SJCRH30 (cell line): ENCODE results near the gene KCNIP4. TPM values are rescaled to one million over a fixed set of nuclear protein-coding genes. Genes with fewer than 3 reads are reported as not detected.
A peak's percentile ranks its signal among the peaks of the same experiment; 100 is the strongest.

ENCODE experiments used
- DNase-seq, 2 experiments: peaks; one replicate each; pipeline ENCODE4 v3.0.0-alpha.2; 2015 to 2020
- H3K27ac ChIP-seq: fragments of 250-450 bp; sonication (Bioruptor Pico); 2 replicates; pipeline ENCODE4 v1.5.1; 2020; ENCODE audit warnings: mild to moderate bottlenecking, moderate library complexity
- H3K27me3 ChIP-seq: fragments of 250-450 bp; sonication (Bioruptor Pico); 2 replicates; pipeline ENCODE4 v1.5.1; 2020; ENCODE audit warnings: mild to moderate bottlenecking, moderate library complexity
- H3K36me3 ChIP-seq: fragments of 250-450 bp; sonication (Bioruptor Pico); 2 replicates; pipeline ENCODE4 v1.5.1; 2020; ENCODE audit warnings: mild to moderate bottlenecking, moderate library complexity
- H3K4me1 ChIP-seq: fragments of 250-450 bp; sonication (Bioruptor Pico); 2 replicates; pipeline ENCODE4 v1.5.1; 2020; ENCODE audit warnings: mild to moderate bottlenecking, moderate library complexity
- H3K4me3 ChIP-seq: fragments of 250-450 bp; sonication (Bioruptor Pico); 2 replicates; pipeline ENCODE4 v1.5.1; 2020; ENCODE audit warnings: mild to moderate bottlenecking, moderate library complexity
- H3K9me3 ChIP-seq: fragments of 250-450 bp; sonication (Bioruptor Pico); replicated peaks from 2 replicates; pipeline ENCODE4 v1.5.1; 2020; ENCODE audit warnings: mild to moderate bottlenecking, moderate library complexity
- total RNA-seq: library from RNA; depleted of rRNA; stranded (reverse); fragments of >200 nt; shearing (Covaris generic); gene quantifications from 2 replicates; pipeline ENCODE4 v1.2.3, GENCODE V29; 2014

KCNIP4 gene
- total RNA-seq, 1 experiment from 2014 or later = 0.67 TPM

GRCh38 chr4:21276046-21276445, 672.5 kb downstream of the KCNIP4 start:
- Histone ChIP-seq H3K4me3 (no peak overlapping the region), H3K9me3 (no peaks in the 10 kb centered on the region), H3K36me3 (no peaks in the 10 kb centered on the region), H3K4me1 (no peaks in the 10 kb centered on the region), H3K27ac (no peak overlapping the region), H3K27me3 (no peaks in the 10 kb centered on the region)
- no peak for DNase-seq

GRCh38 chr4:21271439-21272052, 677.0 kb downstream of the KCNIP4 start:
- Histone ChIP-seq H3K27ac (no peak overlapping the region), H3K27me3 (no peaks in the 10 kb centered on the region), H3K4me3 (no peak overlapping the region), H3K9me3 (no peaks in the 10 kb centered on the region), H3K4me1 (no peaks in the 10 kb centered on the region), H3K36me3 (no peaks in the 10 kb centered on the region)
- DNase-seq = no peak

- no peaks in the 10 kb centered on the region for H3K27me3 ChIP-seq
- no peaks in the 10 kb centered on the region for H3K4me1 ChIP-seq
- no peak overlapping the region for H3K27ac ChIP-seq
- no peak for DNase-seq
- H3K36me3 ChIP-seq = no peaks in the 10 kb centered on the region
- H3K9me3 ChIP-seq = no peaks in the 10 kb centered on the region
- no peak overlapping the region for H3K4me3 ChIP-seq
Measured at GRCh38 chr4:21248331-21248730, 700.2 kb downstream of the KCNIP4 start.

- DNase-seq = no peak
- Histone ChIP-seq H3K4me3 (no peak overlapping the region), H3K27me3 (no peaks in the 10 kb centered on the region), H3K9me3 (no peaks in the 10 kb centered on the region), H3K4me1 (no peaks in the 10 kb centered on the region), H3K36me3 (no peaks in the 10 kb centered on the region), H3K27ac (no peak overlapping the region)
Measured at GRCh38 chr4:21242163-21242562, 706.4 kb downstream of the KCNIP4 start.

- H3K27ac ChIP-seq = no peak overlapping the region
- H3K27me3 ChIP-seq = no peaks in the 10 kb centered on the region
- H3K9me3 ChIP-seq = no peaks in the 10 kb centered on the region
- no peaks in the 10 kb centered on the region for H3K4me1 ChIP-seq
- no peak overlapping the region for H3K4me3 ChIP-seq
- no peak for DNase-seq
- no peaks in the 10 kb centered on the region for H3K36me3 ChIP-seq
Measured at GRCh38 chr4:21226637-21227538, 721.7 kb downstream of the KCNIP4 start.

- Histone ChIP-seq H3K9me3 (no peaks in the 10 kb centered on the region), H3K27ac (no peak overlapping the region), H3K36me3 (no peaks in the 10 kb centered on the region), H3K4me3 (no peak overlapping the region), H3K27me3 (no peaks in the 10 kb centered on the region), H3K4me1 (no peaks in the 10 kb centered on the region)
- no peak for DNase-seq
Measured at GRCh38 chr4:21211846-21212245, 736.7 kb downstream of the KCNIP4 start.

- no peaks in the 10 kb centered on the region for H3K9me3 ChIP-seq
- no peaks in the 10 kb centered on the region for H3K36me3 ChIP-seq
- DNase-seq = no peak
- H3K4me3 ChIP-seq = no peak overlapping the region
- H3K4me1 ChIP-seq = peaks cover 6% of the 10 kb centered on the region
- H3K27ac ChIP-seq = no peak overlapping the region
- no peaks in the 10 kb centered on the region for H3K27me3 ChIP-seq
Measured at GRCh38 chr4:21209860-21210259, 738.7 kb downstream of the KCNIP4 start.

GRCh38 chr4:21205821-21206531, 742.6 kb downstream of the KCNIP4 start:
- Histone ChIP-seq H3K36me3 (no peaks in the 10 kb centered on the region), H3K4me3 (no peak overlapping the region), H3K27ac (peak overlapping the region; percentile 43), H3K27me3 (no peaks in the 10 kb centered on the region), H3K9me3 (no peaks in the 10 kb centered on the region), H3K4me1 (peaks cover 6% of the 10 kb centered on the region)
- peak; percentile 56 to 83 for DNase-seq

GRCh38 chr4:21203416-21203815, 745.2 kb downstream of the KCNIP4 start:
- no peak overlapping the region for H3K4me3 ChIP-seq
- no peak overlapping the region for H3K27ac ChIP-seq
- no peaks in the 10 kb centered on the region for H3K9me3 ChIP-seq
- no peak for DNase-seq
- no peaks in the 10 kb centered on the region for H3K36me3 ChIP-seq
- H3K4me1 ChIP-seq = peaks cover 6% of the 10 kb centered on the region
- no peaks in the 10 kb centered on the region for H3K27me3 ChIP-seq

- no peaks in the 10 kb centered on the region for H3K27me3 ChIP-seq
- no peak overlapping the region for H3K27ac ChIP-seq
- H3K4me1 ChIP-seq = peaks cover 6% of the 10 kb centered on the region
- DNase-seq = no peak
- H3K4me3 ChIP-seq = no peak overlapping the region
- H3K36me3 ChIP-seq = no peaks in the 10 kb centered on the region
- H3K9me3 ChIP-seq = no peaks in the 10 kb centered on the region
Measured at GRCh38 chr4:21202959-21203358, 745.6 kb downstream of the KCNIP4 start.

- H3K4me3 ChIP-seq = no peak overlapping the region
- DNase-seq = no peak
- no peaks in the 10 kb centered on the region for H3K4me1 ChIP-seq
- H3K27me3 ChIP-seq = no peaks in the 10 kb centered on the region
- H3K9me3 ChIP-seq = no peaks in the 10 kb centered on the region
- H3K36me3 ChIP-seq = no peaks in the 10 kb centered on the region
- H3K27ac ChIP-seq = no peak overlapping the region
Measured at GRCh38 chr4:21198683-21199082, 749.9 kb downstream of the KCNIP4 start.

- H3K36me3 ChIP-seq = no peaks in the 10 kb centered on the region
- H3K4me3 ChIP-seq = no peak overlapping the region
- H3K27ac ChIP-seq = no peak overlapping the region
- no peak for DNase-seq
- no peaks in the 10 kb centered on the region for H3K27me3 ChIP-seq
- no peaks in the 10 kb centered on the region for H3K9me3 ChIP-seq
- no peaks in the 10 kb centered on the region for H3K4me1 ChIP-seq
Measured at GRCh38 chr4:21195682-21196081, 752.9 kb downstream of the KCNIP4 start.

GRCh38 chr4:21192367-21192766, 756.2 kb downstream of the KCNIP4 start:
- Histone ChIP-seq H3K4me3 (no peak overlapping the region), H3K27me3 (no peaks in the 10 kb centered on the region), H3K4me1 (no peaks in the 10 kb centered on the region), H3K36me3 (no peaks in the 10 kb centered on the region), H3K9me3 (no peaks in the 10 kb centered on the region), H3K27ac (no peak overlapping the region)
- no peak for DNase-seq

GRCh38 chr4:21191317-21191716, 757.3 kb downstream of the KCNIP4 start:
- H3K27me3 ChIP-seq = no peaks in the 10 kb centered on the region
- no peak for DNase-seq
- no peaks in the 10 kb centered on the region for H3K36me3 ChIP-seq
- H3K27ac ChIP-seq = no peak overlapping the region
- H3K4me1 ChIP-seq = no peaks in the 10 kb centered on the region
- H3K4me3 ChIP-seq = no peak overlapping the region
- H3K9me3 ChIP-seq = no peaks in the 10 kb centered on the region

GRCh38 chr4:21184788-21185187, 763.8 kb downstream of the KCNIP4 start:
- no peaks in the 10 kb centered on the region for H3K9me3 ChIP-seq
- no peaks in the 10 kb centered on the region for H3K4me1 ChIP-seq
- no peak overlapping the region for H3K4me3 ChIP-seq
- H3K36me3 ChIP-seq = no peaks in the 10 kb centered on the region
- no peaks in the 10 kb centered on the region for H3K27me3 ChIP-seq
- no peak for DNase-seq
- no peak overlapping the region for H3K27ac ChIP-seq
